ENCODE data around the gene LPGAT1.

GRCh38 chr1:211708926-211709325, 121.6 kb downstream of the LPGAT1 start:
- TF ChIP-seq POLR2AphosphoS5 (IDR thresholded peaks at IDR 0.05; ENCODE audit: borderline replicate concordance, low read depth, low read length) = no peak
- no peak for TF ChIP-seq EZH2 (IDR thresholded peaks at IDR 0.05)
- TF ChIP-seq FOXP2 (optimal IDR thresholded peaks at IDR 0.05; ENCODE audit: control extremely low read depth, extremely low read length, insufficient read depth) = no peak
